ENCODE measurements around the gene PIK3AP1.
"Not testable (repeated sequence)": the region's sequence is repeated elsewhere in the genome, so short reads cannot be mapped to it uniquely, and the experiment has no call there.

Gene PIK3AP1

DNA sequence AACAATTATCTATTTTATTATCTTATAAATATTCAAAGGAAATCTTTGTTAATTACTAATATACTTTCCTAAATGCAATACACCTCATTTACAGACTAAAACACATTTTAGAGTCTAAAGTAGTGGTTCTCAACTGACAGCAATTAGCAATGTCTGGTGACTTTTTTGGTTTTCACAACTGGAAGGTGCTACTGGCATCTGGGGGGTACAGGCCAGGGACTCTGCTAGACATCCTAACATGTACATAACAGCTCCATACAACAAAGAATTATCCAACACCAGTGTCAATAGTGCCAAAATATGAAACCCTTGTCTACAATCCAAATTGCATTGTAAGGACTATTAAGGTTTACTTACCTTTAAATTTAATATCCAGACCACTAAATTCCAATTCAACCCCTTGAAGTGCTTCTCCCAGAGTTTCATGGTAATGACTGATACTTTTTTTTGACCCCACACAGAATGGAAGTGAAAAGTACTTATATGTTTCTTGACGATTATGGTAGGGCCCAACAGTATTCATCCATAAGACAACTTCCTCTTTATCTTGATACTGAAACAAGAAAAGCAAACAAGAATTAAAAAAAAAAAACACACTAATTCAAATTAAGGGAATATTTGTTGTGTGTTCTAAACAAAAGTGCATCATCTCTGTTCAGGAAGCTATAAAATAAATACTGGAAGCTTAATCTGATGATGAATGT, 143.9 kb downstream of the PIK3AP1 start:
- peak in 1 of 3 donors; percentile 34 for DNase-seq

GRCh38 chr10:96574564-96574963, 145.8 kb downstream of the PIK3AP1 start:
- DNase-seq: not testable (repeated sequence)

- DNase-seq: no peak
Observed at GRCh38 chr10:96573036-96573435, 147.3 kb downstream of the PIK3AP1 start.

GRCh38 chr10:96570983-96571964, 149.0 kb downstream of the PIK3AP1 start:
- no peak for DNase-seq

DNA sequence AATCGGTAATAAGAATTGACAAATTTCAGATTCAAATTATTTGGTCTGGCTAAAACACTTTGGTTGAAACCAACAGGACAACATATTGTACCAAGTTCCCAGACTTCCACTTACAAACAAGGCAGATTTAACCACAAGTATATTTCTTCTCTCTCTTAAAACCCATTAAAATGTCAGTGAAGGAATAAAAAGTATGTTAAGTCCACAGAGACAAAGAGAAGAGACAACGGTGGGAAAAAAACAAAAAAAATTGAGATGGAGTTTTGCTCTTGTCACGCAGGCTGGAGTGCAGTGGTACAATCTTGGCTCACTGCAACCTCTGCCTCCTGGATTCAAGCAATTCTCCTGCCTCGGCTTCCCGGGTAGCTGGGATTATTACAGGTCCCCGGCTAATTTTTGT, 149.8 kb downstream of the PIK3AP1 start:
- no peak for DNase-seq

DNA sequence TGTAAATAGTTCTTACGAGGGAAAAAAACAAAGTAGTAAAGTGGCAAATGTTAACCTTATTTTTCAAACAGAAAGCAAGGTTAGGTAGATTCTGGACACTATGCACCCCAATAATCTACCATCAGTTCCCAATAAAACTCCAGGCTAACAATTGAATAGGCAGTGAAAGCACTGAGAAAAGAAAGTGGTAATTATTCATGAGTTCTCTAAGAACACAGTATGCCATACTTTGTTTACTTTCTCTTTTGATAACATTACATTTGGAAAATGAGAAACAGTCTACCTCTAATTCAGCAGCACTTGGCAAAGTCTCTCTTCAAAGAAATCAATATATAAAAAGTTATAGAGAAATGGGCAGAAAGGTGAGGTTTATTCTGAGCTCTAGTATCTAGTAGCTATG, 151.9 kb downstream of the PIK3AP1 start:
- DNase-seq: no peak

GRCh38 chr10:96565774-96566173, 154.5 kb downstream of the PIK3AP1 start:
- peak; percentile 5 to 51 (median 35) for DNase-seq

- DNase-seq: no peak
Observed at GRCh38 chr10:96560966-96561887, 159.1 kb downstream of the PIK3AP1 start.

GRCh38 chr10:96560489-96560888, 159.8 kb downstream of the PIK3AP1 start:
- DNase-seq: no peak

GRCh38 chr10:96556003-96556402, 164.3 kb downstream of the PIK3AP1 start:
- DNase-seq: peak; percentile 9 to 31 (median 29)

- DNase-seq: no peak
Observed at GRCh38 chr10:96555330-96555729, 165.0 kb downstream of the PIK3AP1 start.

GRCh38 chr10:96548589-96548988, 171.7 kb downstream of the PIK3AP1 start:
- DNase-seq: no peak

DNA sequence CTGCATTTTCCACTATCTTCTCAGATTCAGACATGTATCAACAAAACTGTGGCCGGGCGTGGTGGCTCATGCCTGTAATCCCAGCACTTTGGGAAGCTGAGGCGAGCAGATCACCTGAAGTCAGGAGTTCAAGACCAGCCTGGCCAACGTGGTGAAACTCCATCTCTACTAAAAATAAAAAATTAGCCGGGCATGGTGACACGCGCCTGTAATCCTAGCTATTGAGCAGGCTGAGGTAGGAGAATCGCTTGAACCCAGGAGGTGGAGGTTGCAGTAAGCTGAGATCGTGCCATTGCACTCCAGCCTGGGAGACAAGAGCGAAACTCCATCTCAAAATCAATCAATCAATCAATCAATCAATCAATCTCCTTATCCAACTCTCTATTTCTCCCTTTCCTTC, 174.8 kb downstream of the PIK3AP1 start:
- DNase-seq: not testable (repeated sequence)
